Endothelial cell of umbilical vein (primary cell): ENCODE data around the gene SLC35A4. TPM values are rescaled to one million over a fixed set of nuclear protein-coding genes. Genes with fewer than 3 reads are reported as not detected.

Experiments used
- BruUV-seq: library from RNA; stranded (reverse); fragments of 400-500 nt; replicated peaks from 2 replicates; lab custom pipeline; 2021; lab: Mats Ljungman, UMichigan
- CTCF ChIA-PET: fragments of 300-600, 350-600 bp; sonication (Branson Sonifier 250); formaldehyde crosslinking; loops from one replicate; lab custom pipeline; 2021; ENCODE audit warnings: antibody characterized with exemption, inconsistent platforms; lab: Charles Lee
- POLR2A ChIA-PET: fragments of 300-600, 350-600 bp; sonication (Branson Sonifier 250); formaldehyde crosslinking; loops from one replicate; lab custom pipeline; 2021; ENCODE audit warnings: antibody characterized with exemption, inconsistent platforms; lab: Charles Lee
- DNase-seq: peaks from one replicate; pipeline ENCODE4 v3.0.0-alpha.2; 2011; ENCODE audit warnings: low read depth, low spot score
- FAIRE-seq: peaks from 2 replicates; lab custom pipeline; 2011; peaks lifted over from hg19 to GRCh38; lab: Jason Lieb, UNC
- H2AFZ ChIP-seq: 2 replicates; pipeline ENCODE4 v1.6.0; 2012; ENCODE audit warnings: low read depth, low read length, control low read depth, inconsistent platforms
- H3K27ac ChIP-seq: 2 replicates; pipeline ENCODE4 v1.5.1; 2011; ENCODE audit warnings: low read depth, mild to moderate bottlenecking, control low read depth, low read length, moderate library complexity; ENCODE audit not compliant: insufficient read depth
- H3K27me3 ChIP-seq, 2 experiments: 2 replicates each; pipeline versions ENCODE4 v1.6.0 to v1.6.1; 2011; ENCODE audit warnings: low read length in 2 of 2, mixed read lengths in 1 of 2; ENCODE audit not compliant: control insufficient read depth in 2 of 2, insufficient read depth in 2 of 2
- H3K36me3 ChIP-seq, 2 experiments: 2 replicates in 1 of 2; 3 replicates in 1 of 2; pipeline ENCODE4 v1.5.1; 2011; ENCODE audit warnings: low read length in 2 of 2, mild to moderate bottlenecking in 1 of 2, moderate library complexity in 1 of 2; ENCODE audit not compliant: control insufficient read depth in 2 of 2, insufficient read depth in 2 of 2; ENCODE audit errors: extremely low read depth in 1 of 2
- H3K4me1 ChIP-seq: 3 replicates; pipeline ENCODE4 v1.5.1; 2011; ENCODE audit warnings: mild to moderate bottlenecking, low read length; ENCODE audit not compliant: control insufficient read depth, insufficient read depth; ENCODE audit errors: extremely low read depth
- H3K4me2 ChIP-seq: 2 replicates; pipeline ENCODE4 v1.6.1; 2011; ENCODE audit warnings: low read length, control low read depth, mixed read lengths; ENCODE audit not compliant: insufficient read depth
- H3K4me3 ChIP-seq, 3 experiments: fragments of 200-600 bp in 1 of 3; sonication (generic), shearing (Covaris generic) in 1 of 3; replicated peaks in 1 of 3; 2 replicates each; pipeline ENCODE4 v1.5.1; 2011 to 2016; ENCODE audit warnings: control low read depth in 3 of 3, low read length in 3 of 3, mild to moderate bottlenecking in 2 of 3, inconsistent platforms in 1 of 3, low read depth in 1 of 3, moderate library complexity in 1 of 3; ENCODE audit not compliant: insufficient read depth in 1 of 3
- H3K79me2 ChIP-seq: 2 replicates; pipeline ENCODE4 v1.6.0; 2012; ENCODE audit warnings: low read length, inconsistent platforms; ENCODE audit not compliant: control insufficient read depth, insufficient read depth
- H3K9ac ChIP-seq: replicated peaks from 2 replicates; pipeline ENCODE3; 2011; ENCODE audit warnings: low read length, control low read depth; ENCODE audit not compliant: insufficient read depth; ENCODE audit errors: extremely low read depth
- H3K9me1 ChIP-seq: replicated peaks from 3 replicates; pipeline ENCODE4 v1.6.0; 2011; ENCODE audit warnings: mild to moderate bottlenecking, low read length; ENCODE audit not compliant: control insufficient read depth, insufficient read depth; ENCODE audit errors: extremely low read depth
- H3K9me3 ChIP-seq: replicated peaks from 2 replicates; pipeline ENCODE4 v1.5.1; 2012; ENCODE audit warnings: low read length, inconsistent platforms; ENCODE audit not compliant: control insufficient read depth, insufficient read depth
- H4K20me1 ChIP-seq: replicated peaks from 2 replicates; pipeline ENCODE3; 2011; ENCODE audit warnings: mild to moderate bottlenecking, low read length; ENCODE audit not compliant: control insufficient read depth, insufficient read depth; ENCODE audit errors: extremely low read depth
- EZH2 ChIP-seq: IDR thresholded peaks from 2 replicates; pipeline ENCODE4 v1.6.1; 2012; ENCODE audit warnings: borderline replicate concordance, low read depth, mild to moderate bottlenecking, moderate library complexity, low read length, inconsistent platforms; ENCODE audit not compliant: severe bottlenecking
- FOS ChIP-seq: IDR thresholded peaks from 2 replicates; pipeline ENCODE4 v1.6.1; 2011; ENCODE audit warnings: mild to moderate bottlenecking, low read length, moderate library complexity, borderline replicate concordance; ENCODE audit not compliant: insufficient read depth
- GATA2 ChIP-seq: IDR thresholded peaks from 2 replicates; pipeline ENCODE4 v1.7.0; 2011; ENCODE audit warnings: low read depth, mild to moderate bottlenecking, moderate library complexity, mixed read lengths, low read length; ENCODE audit not compliant: insufficient read length, insufficient read depth
- JUN ChIP-seq: IDR thresholded peaks from 2 replicates; pipeline ENCODE4 v1.6.1; 2011; ENCODE audit warnings: borderline replicate concordance, low read depth; ENCODE audit not compliant: insufficient read length, insufficient read depth
- MAX ChIP-seq: IDR thresholded peaks from 2 replicates; pipeline ENCODE4 v1.6.1; 2011; ENCODE audit not compliant: insufficient read depth, insufficient read length
- MYC ChIP-seq: IDR thresholded peaks from one replicate; pipeline ENCODE4 v1.6.1; 2011; ENCODE audit warnings: mild to moderate bottlenecking, low read depth, low read length
- POLR2A ChIP-seq: IDR thresholded peaks from 2 replicates; pipeline ENCODE4 v1.6.1; 2012; ENCODE audit warnings: low read depth, mild to moderate bottlenecking, control low read depth, low read length
- POLR2AphosphoS5 ChIP-seq: IDR thresholded peaks from 2 replicates; pipeline ENCODE4 v1.6.1; 2012; ENCODE audit warnings: low read depth, mild to moderate bottlenecking, control low read depth, low read length, moderate library complexity; ENCODE audit not compliant: insufficient read depth
- dilution Hi-C: fragments of 300-500 bp; cut with MboI; formaldehyde crosslinking; loops from one replicate; pipeline ENCODE4 v1.15.0; 2019; ENCODE audit warnings: low sequenced_read_pairs; ENCODE audit not compliant: extremely low pct_ligation_motif_present
- intact Hi-C: fragments of 100-400 bp; cut with micrococcal nuclease; formaldehyde crosslinking; loops from one replicate; pipeline ENCODE4 v1.10.0; 2022
- polyA plus RNA-seq, 4 experiments: library from polyadenylated mRNA; depleted of rRNA in 3 of 4; stranded (reverse) in 3 of 4; unstranded in 1 of 4; fragments of >200 nt; gene quantifications; 2 replicates each; pipeline versions ENCODE4 v1.2.1 to v1.2.3, GENCODE V29; 2011 to 2012; ENCODE audit warnings: missing spikeins in 1 of 4
- total RNA-seq: library from RNA; stranded (reverse); gene quantifications from 2 replicates; pipeline ENCODE4 v1.2.3, GENCODE V29; 2021
- TF ChIP-seq, protein P1 (sequence below), 2 donors: IDR thresholded peaks; 1 replicate in 1 of 2; 2 replicates in 1 of 2; pipeline ENCODE4 v1.5.1; 2011; ENCODE audit warnings: low read length in 2 of 2, mild to moderate bottlenecking in 2 of 2, moderate library complexity in 2 of 2, control low read depth in 1 of 2, inconsistent platforms in 1 of 2, low read depth in 1 of 2; ENCODE audit not compliant: insufficient read depth in 1 of 2; ENCODE audit errors: extremely low read depth in 1 of 2

Gene SLC35A4
- total and polyA plus RNA-seq, 2 donors (not counting 3 experiments of a cell fraction or from before 2014, with no cell fraction given): 65.6 to 118 TPM

DNA sequence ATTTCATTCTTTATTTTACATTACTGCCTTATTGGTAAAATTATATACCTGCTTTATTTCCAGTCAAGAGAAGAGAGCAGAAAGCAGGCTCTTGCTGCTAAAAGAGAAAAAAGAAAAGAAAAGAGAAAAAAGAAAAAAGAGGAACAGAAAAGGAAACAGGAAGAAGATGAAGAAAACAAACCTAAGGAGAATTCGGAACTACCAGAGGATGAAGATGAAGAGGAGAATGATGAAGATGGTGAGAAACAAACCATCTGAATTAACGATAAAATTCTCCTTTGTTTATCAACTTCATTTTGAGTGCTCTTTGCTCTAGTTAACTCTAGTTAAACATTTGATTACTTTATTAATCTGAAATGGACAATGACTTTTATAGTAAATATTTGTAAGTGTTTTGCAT is 40.6 kb upstream of the SLC35A4 start:
- intact Hi-C loops: no loop called here
- BruUV-seq: no TSS peak

More for the DNA sequence above, 40.6 kb upstream of the SLC35A4 start:
- Histone ChIP-seq H3K36me3 (peaks cover 15 to 24% of the 10 kb centered on the region in 2 experiments), H3K27me3 (no peaks in the 10 kb centered on the region), H3K27ac (no peak overlapping the region), H3K4me1 (no peaks in the 10 kb centered on the region), H3K4me2 (no peak overlapping the region), H2AFZ (no peak overlapping the region), H4K20me1 (no peaks in the 10 kb centered on the region), H3K9me1 (no peaks in the 10 kb centered on the region), H3K9me3 (no peaks in the 10 kb centered on the region), H3K4me3 (no peak overlapping the region), H3K9ac (no peak overlapping the region), H3K79me2 (no peaks in the 10 kb centered on the region)
- FAIRE-seq: no peak
- no peak for DNase-seq
- TF ChIP-seq POLR2AphosphoS5: no peak
- TF ChIP-seq FOS: no peak
- no peak for TF ChIP-seq POLR2A
- no peak for TF ChIP-seq GATA2
- no peak for TF ChIP-seq MYC
- TF ChIP-seq, protein P1, sequence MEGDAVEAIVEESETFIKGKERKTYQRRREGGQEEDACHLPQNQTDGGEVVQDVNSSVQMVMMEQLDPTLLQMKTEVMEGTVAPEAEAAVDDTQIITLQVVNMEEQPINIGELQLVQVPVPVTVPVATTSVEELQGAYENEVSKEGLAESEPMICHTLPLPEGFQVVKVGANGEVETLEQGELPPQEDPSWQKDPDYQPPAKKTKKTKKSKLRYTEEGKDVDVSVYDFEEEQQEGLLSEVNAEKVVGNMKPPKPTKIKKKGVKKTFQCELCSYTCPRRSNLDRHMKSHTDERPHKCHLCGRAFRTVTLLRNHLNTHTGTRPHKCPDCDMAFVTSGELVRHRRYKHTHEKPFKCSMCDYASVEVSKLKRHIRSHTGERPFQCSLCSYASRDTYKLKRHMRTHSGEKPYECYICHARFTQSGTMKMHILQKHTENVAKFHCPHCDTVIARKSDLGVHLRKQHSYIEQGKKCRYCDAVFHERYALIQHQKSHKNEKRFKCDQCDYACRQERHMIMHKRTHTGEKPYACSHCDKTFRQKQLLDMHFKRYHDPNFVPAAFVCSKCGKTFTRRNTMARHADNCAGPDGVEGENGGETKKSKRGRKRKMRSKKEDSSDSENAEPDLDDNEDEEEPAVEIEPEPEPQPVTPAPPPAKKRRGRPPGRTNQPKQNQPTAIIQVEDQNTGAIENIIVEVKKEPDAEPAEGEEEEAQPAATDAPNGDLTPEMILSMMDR (IDR thresholded peaks at IDR 0.05; ENCODE audit: extremely low read depth in 1 of 2, insufficient read depth in 1 of 2, low read depth in 1 of 2, low read length in 2 of 2): no peak
- TF ChIP-seq JUN: no peak
- no peak for TF ChIP-seq EZH2
- no peak for TF ChIP-seq MAX
- ChIA-PET POLR2A (no interaction called here), CTCF (interaction anchor here (1.0 kb wide), 1 partner anchor 30 kb away, joined by 3 read pairs; no protein-coding TSS in a partner anchor)
- dilution Hi-C loops: no loop called here
